GM23248 (cell line): ENCODE data around the gene BSG.

Source experiments
- EZH2 ChIP-seq: fragments of 200-600 bp; sonication (generic); IDR thresholded peaks from 2 replicates; pipeline ENCODE4 v1.6.1; 2018; ENCODE audit warnings: antibody characterized with exemption, mild to moderate bottlenecking; ENCODE audit not compliant: insufficient read depth, poor library complexity, severe bottlenecking
- EZH2phosphoT487 ChIP-seq: fragments of 200-600 bp; sonication (generic); IDR thresholded peaks from 2 replicates; pipeline ENCODE4 v1.6.1; 2018; ENCODE audit warnings: antibody characterized with exemption, moderate library complexity, mild to moderate bottlenecking, low read depth; ENCODE audit not compliant: insufficient read depth

- TF ChIP-seq EZH2 (no peak), EZH2phosphoT487 (no peak)
Observed at GRCh38 chr19:590750-591098, 18.3 kb downstream of the BSG start.
